ENCODE results near the gene MLH3. TPM values are rescaled to one million over a fixed set of nuclear protein-coding genes. Genes with fewer than 3 reads are reported as not detected.

Gene MLH3
- total RNA-seq, 2 donors from 2014 or later: 23.3 to 29.6 TPM

DNA sequence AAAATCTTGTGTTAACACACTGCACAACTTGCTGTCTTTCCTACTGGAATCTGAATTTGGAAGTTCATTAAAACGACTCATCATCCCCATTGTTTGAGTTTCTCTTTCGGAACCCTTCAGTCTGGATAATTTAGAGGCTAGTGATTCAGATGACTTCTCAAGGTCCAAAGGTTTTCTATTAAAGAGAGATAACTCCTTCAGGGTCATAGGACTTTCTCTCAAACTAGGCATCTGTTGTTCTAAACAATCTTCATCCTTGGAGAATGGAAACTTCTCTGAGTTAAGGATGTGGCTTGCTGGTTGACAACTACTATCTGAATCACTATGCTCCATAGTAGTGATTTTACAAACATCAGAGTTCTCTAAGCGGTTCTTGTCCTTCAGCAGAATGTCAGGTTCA is 4.4 kb downstream of the MLH3 start:
- intact Hi-C loops (cut with DNase I): no loop called here
- no peak for DNase-seq (ENCODE audit: low spot score)
- Histone ChIP-seq H3K36me3 (no peaks in the 10 kb centered on the region), H3K4me3 (no peak overlapping the region), H3K4me1 (replicated peaks) (peaks cover 3% of the 10 kb centered on the region), H3K9me3 (no peaks in the 10 kb centered on the region), H3K27me3 (replicated peaks; ENCODE audit: insufficient read depth) (no peaks in the 10 kb centered on the region), H3K27ac (no peak overlapping the region)
- no peak for TF ChIP-seq POLR2A (IDR thresholded peaks at IDR 0.05)
- 90% methylated on average over 3 of the region's 3 CpGs for WGBS

GRCh38 chr14:75046275-75046674 is 5.0 kb downstream of the MLH3 start:
- no peaks in the 10 kb centered on the region for H3K27me3 ChIP-seq (replicated peaks; ENCODE audit: insufficient read depth)
- H3K36me3 ChIP-seq: no peaks in the 10 kb centered on the region
- DNase-seq (ENCODE audit: low spot score): no peak
- no peak overlapping the region for H3K27ac ChIP-seq
- intact Hi-C loops (cut with DNase I): no loop called here
- peaks cover 3% of the 10 kb centered on the region for H3K4me1 ChIP-seq (replicated peaks)
- TF ChIP-seq POLR2A (IDR thresholded peaks at IDR 0.05) (no peak), POLR2AphosphoS5 (IDR thresholded peaks at IDR 0.05) (no peak)
- WGBS: 96% methylated on average over 5 of the region's 5 CpGs
- no peaks in the 10 kb centered on the region for H3K9me3 ChIP-seq
- H3K4me3 ChIP-seq: no peak overlapping the region

DNA sequence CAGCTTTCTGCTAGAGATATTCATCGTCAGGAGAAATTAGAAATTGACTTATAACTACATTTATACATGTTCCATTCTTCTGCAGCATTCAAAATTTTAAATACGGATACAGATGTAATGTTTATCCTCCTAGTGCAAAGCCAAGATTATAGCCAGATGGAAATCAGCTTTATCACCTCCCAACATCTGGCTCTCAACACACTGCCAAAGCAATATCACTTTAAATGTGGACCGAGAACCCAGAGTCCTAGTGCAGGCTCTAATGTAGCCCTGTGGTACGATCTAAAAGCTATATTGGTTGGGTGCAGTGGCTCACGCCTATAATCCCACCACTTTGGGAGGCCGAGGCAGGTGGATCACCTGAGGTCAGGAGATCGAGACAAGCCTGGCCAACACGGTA is 6.5 kb downstream of the MLH3 start:
- intact Hi-C loops (cut with DNase I): no loop called here
- DNase-seq (ENCODE audit: low spot score): no peak

GRCh38 chr14:75044322-75044721 is 6.9 kb downstream of the MLH3 start:
- Histone ChIP-seq H3K36me3 (no peaks in the 10 kb centered on the region), H3K27me3 (replicated peaks; ENCODE audit: insufficient read depth) (no peaks in the 10 kb centered on the region), H3K9me3 (no peaks in the 10 kb centered on the region), H3K27ac (no peak overlapping the region), H3K4me3 (no peak overlapping the region), H3K4me1 (replicated peaks) (peaks cover 3% of the 10 kb centered on the region)
- TF ChIP-seq POLR2AphosphoS5 (IDR thresholded peaks at IDR 0.05) (no peak), POLR2A (IDR thresholded peaks at IDR 0.05) (no peak), CTCF (IDR thresholded peaks at IDR 0.05) (no peak)
- DNase-seq (ENCODE audit: low spot score): no peak
- 29% methylated on average over 2 of the region's 2 CpGs for WGBS
- intact Hi-C loops (cut with DNase I): no loop called here

More for the DNA sequence above, 6.5 kb downstream of the MLH3 start:
- Histone ChIP-seq H3K36me3 (no peaks in the 10 kb centered on the region), H3K4me3 (no peak overlapping the region), H3K4me1 (replicated peaks) (peaks cover 3% of the 10 kb centered on the region), H3K9me3 (no peaks in the 10 kb centered on the region), H3K27me3 (replicated peaks; ENCODE audit: insufficient read depth) (no peaks in the 10 kb centered on the region), H3K27ac (no peak overlapping the region)
- no peak for TF ChIP-seq CTCF (IDR thresholded peaks at IDR 0.05)
- TF ChIP-seq POLR2AphosphoS5 (IDR thresholded peaks at IDR 0.05): no peak
- TF ChIP-seq POLR2A (IDR thresholded peaks at IDR 0.05): no peak
- 55% methylated on average over 8 of the region's 8 CpGs for WGBS

DNA sequence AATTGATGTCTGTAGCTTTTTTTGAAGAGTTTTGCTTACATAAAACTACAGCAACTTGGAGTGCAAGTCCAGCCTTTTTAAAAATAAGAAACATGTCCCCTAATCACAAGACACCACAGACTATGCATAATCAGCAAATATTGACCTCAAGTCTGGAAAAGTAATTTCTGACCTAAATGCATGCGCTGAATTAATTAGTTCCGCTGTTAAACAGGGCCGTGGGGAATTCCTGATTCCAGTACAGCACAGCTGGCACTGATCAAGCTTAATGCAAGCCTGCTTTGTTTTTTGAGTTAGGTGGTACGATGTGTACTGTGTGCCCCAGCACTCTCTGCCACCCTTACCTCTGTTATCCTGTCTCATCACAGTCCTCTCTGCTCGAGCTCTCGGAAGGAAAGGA is 9.2 kb downstream of the MLH3 start:
- intact Hi-C loops (cut with DNase I): no loop called here
- Histone ChIP-seq H3K4me1 (replicated peaks) (no peaks in the 10 kb centered on the region), H3K9me3 (no peaks in the 10 kb centered on the region), H3K27ac (no peak overlapping the region), H3K27me3 (replicated peaks; ENCODE audit: insufficient read depth) (no peaks in the 10 kb centered on the region), H3K36me3 (no peaks in the 10 kb centered on the region), H3K4me3 (no peak overlapping the region)
- 49% methylated on average over 6 of the region's 6 CpGs for WGBS
- TF ChIP-seq POLR2AphosphoS5 (IDR thresholded peaks at IDR 0.05): no peak
- no peak for DNase-seq (ENCODE audit: low spot score)

GRCh38 chr14:75041613-75042012 is 9.7 kb downstream of the MLH3 start:
- Histone ChIP-seq H3K9me3 (no peaks in the 10 kb centered on the region), H3K4me1 (replicated peaks) (no peaks in the 10 kb centered on the region), H3K27me3 (replicated peaks; ENCODE audit: insufficient read depth) (no peaks in the 10 kb centered on the region), H3K36me3 (no peaks in the 10 kb centered on the region), H3K27ac (no peak overlapping the region), H3K4me3 (no peak overlapping the region)
- WGBS: 85% methylated on average over 4 of the region's 4 CpGs
- intact Hi-C loops (cut with DNase I): no loop called here
- TF ChIP-seq POLR2AphosphoS5 (IDR thresholded peaks at IDR 0.05) (no peak), POLR2A (IDR thresholded peaks at IDR 0.05) (no peak), CTCF (IDR thresholded peaks at IDR 0.05) (no peak)
- DNase-seq (ENCODE audit: low spot score): no peak

All from prostate gland (tissue), 2 donors.